Measurements from ENCODE around the gene CATSPERE. TPM values are rescaled to one million over a fixed set of nuclear protein-coding genes. Genes with fewer than 3 reads are reported as not detected.
"Not testable (repeated sequence)": the region's sequence is repeated elsewhere in the genome, so short reads cannot be mapped to it uniquely, and the experiment has no call there.

The CATSPERE gene
- total and polyA plus RNA-seq, 10 donors: 0.50 to 4.0 (median 1.1) TPM

- intact Hi-C loops (cut with DNase I; ENCODE audit: low total_unique reads): no loop called here
- H3K4me3 ChIP-seq: peak overlapping the region in 1 of 8 donors; percentile 87
These were observed 194.1 kb downstream of the CATSPERE start for GRCh38 chr1:244655186-244655585.

GRCh38 chr1:244657421-244657820, 196.3 kb downstream of the CATSPERE start:
- WGBS, 5 donors: 86 to 94% (median 89%) methylated on average over 3 of the region's 3 CpGs
- no peak overlapping the region for H3K27ac ChIP-seq
- no peaks in the 10 kb centered on the region for H3K27me3 ChIP-seq (replicated peaks in 1 of 7)
- peaks cover 0 to 39% (median 6%) of the 10 kb centered on the region in 6 donors for H3K36me3 ChIP-seq
- intact Hi-C loops (cut with DNase I; ENCODE audit: low total_unique reads): no loop called here
- H3K4me1 ChIP-seq: peaks cover 15 to 60% (median 34%) of the 10 kb centered on the region in 6 donors
- no peak overlapping the region for H3K4me3 ChIP-seq
- DNase-seq: no peak
- H3K9me3 ChIP-seq: peaks cover 0 to 9% (median 0%) of the 10 kb centered on the region in 8 donors
- no peak for TF ChIP-seq CTCF (IDR thresholded peaks at IDR 0.05 in 8 of 11, conservative IDR thresholded peaks at IDR 0.05 in 3 of 11)
- TF ChIP-seq POLR2AphosphoS5 (IDR thresholded peaks at IDR 0.05): no peak
- TF ChIP-seq POLR2A (IDR thresholded peaks at IDR 0.05): no peak

More at GRCh38 chr1:244655186-244655585, 194.1 kb downstream of the CATSPERE start:
- peaks cover 0 to 31% (median 6%) of the 10 kb centered on the region in 6 donors for H3K36me3 ChIP-seq
- H3K9me3 ChIP-seq: no peaks in the 10 kb centered on the region
- peaks cover 15 to 65% (median 39%) of the 10 kb centered on the region in 6 donors for H3K4me1 ChIP-seq
- DNase-seq: no peak
- no peak overlapping the region for H3K27ac ChIP-seq
- WGBS, 5 donors: 93 to 100% (median 100%) methylated on average over 1 of the region's 1 CpG
- no peak for TF ChIP-seq CTCF (IDR thresholded peaks at IDR 0.05 in 8 of 11, conservative IDR thresholded peaks at IDR 0.05 in 3 of 11)
- TF ChIP-seq POLR2A (IDR thresholded peaks at IDR 0.05): no peak
- no peak for TF ChIP-seq POLR2AphosphoS5 (IDR thresholded peaks at IDR 0.05)
- no peaks in the 10 kb centered on the region for H3K27me3 ChIP-seq (replicated peaks in 1 of 7)

- H3K27ac ChIP-seq: no peak overlapping the region
- H3K9me3 ChIP-seq: peaks cover 0 to 9% (median 0%) of the 10 kb centered on the region in 8 donors
- H3K27me3 ChIP-seq (replicated peaks in 1 of 7): no peaks in the 10 kb centered on the region
- peaks cover 0 to 39% (median 6%) of the 10 kb centered on the region in 6 donors for H3K36me3 ChIP-seq
- H3K4me1 ChIP-seq: peaks cover 6 to 60% (median 26%) of the 10 kb centered on the region in 6 donors
- H3K4me3 ChIP-seq: no peak overlapping the region
- no peak for TF ChIP-seq POLR2A (IDR thresholded peaks at IDR 0.05)
- WGBS, 5 donors: 83 to 88% (median 88%) methylated on average over 3 of the region's 3 CpGs
- DNase-seq: no peak
- intact Hi-C loops (cut with DNase I; ENCODE audit: low total_unique reads): no loop called here
These were observed 198.6 kb downstream of the CATSPERE start for GRCh38 chr1:244659694-244660093.

- H3K4me3 ChIP-seq: no peak overlapping the region
- no peak for DNase-seq
- peaks cover 0 to 39% (median 6%) of the 10 kb centered on the region in 6 donors for H3K36me3 ChIP-seq
- intact Hi-C loops (cut with DNase I; ENCODE audit: low total_unique reads): no loop called here
- peaks cover 0 to 9% (median 0%) of the 10 kb centered on the region in 8 donors for H3K9me3 ChIP-seq
- TF ChIP-seq POLR2A (IDR thresholded peaks at IDR 0.05) (no peak), CTCF (IDR thresholded peaks at IDR 0.05 in 8 of 11, conservative IDR thresholded peaks at IDR 0.05 in 3 of 11) (no peak), POLR2AphosphoS5 (IDR thresholded peaks at IDR 0.05) (no peak)
- H3K27ac ChIP-seq: no peak overlapping the region
- peaks cover 4 to 60% (median 26%) of the 10 kb centered on the region in 6 donors for H3K4me1 ChIP-seq
- H3K27me3 ChIP-seq (replicated peaks in 1 of 7): no peaks in the 10 kb centered on the region
- WGBS, 5 donors: 83 to 98% (median 96%) methylated on average over 3 of the region's 3 CpGs
These were observed 199.5 kb downstream of the CATSPERE start for GRCh38 chr1:244660595-244660994.

- H3K4me1 ChIP-seq: peaks cover 4 to 60% (median 26%) of the 10 kb centered on the region in 6 donors
- H3K4me3 ChIP-seq; DNase-seq; H3K27ac ChIP-seq; H3K9me3 ChIP-seq; intact Hi-C loops (cut with DNase I; ENCODE audit: low total_unique reads); H3K27me3 ChIP-seq (replicated peaks in 1 of 7): not testable (repeated sequence)
- peaks cover 0 to 36% (median 6%) of the 10 kb centered on the region in 6 donors for H3K36me3 ChIP-seq
- 62 to 84% (median 69%) methylated on average over 2 to 3 of the region's 4 CpGs for WGBS, 5 donors
These were observed 200.7 kb downstream of the CATSPERE start for GRCh38 chr1:244661569-244662312.
